ENCODE measurements around the gene EIF3I.

- TF ChIP-seq POLR2AphosphoS5 (IDR thresholded peaks at IDR 0.05; ENCODE audit: borderline replicate concordance, low read depth, low read length) = no peak
- TF ChIP-seq EZH2 (IDR thresholded peaks at IDR 0.05) = no peak
- no peak for TF ChIP-seq FOXP2 (optimal IDR thresholded peaks at IDR 0.05; ENCODE audit: control extremely low read depth, extremely low read length, insufficient read depth)
Observed at GRCh38 chr1:32231843-32232432, 9.7 kb downstream of the EIF3I start.
